ENCODE measurements around the gene MZT2A. TPM values are rescaled to one million over a fixed set of nuclear protein-coding genes. Genes with fewer than 3 reads are reported as not detected.
A peak's percentile ranks its signal among the peaks of the same experiment; 100 is the strongest.

Gene MZT2A
- total and polyA plus RNA-seq, 9 of the 15 experiments (the other 6 are each of a cell fraction or from before 2014, with no cell fraction given), result 5.8 to 355 (median 101) TPM

DNA sequence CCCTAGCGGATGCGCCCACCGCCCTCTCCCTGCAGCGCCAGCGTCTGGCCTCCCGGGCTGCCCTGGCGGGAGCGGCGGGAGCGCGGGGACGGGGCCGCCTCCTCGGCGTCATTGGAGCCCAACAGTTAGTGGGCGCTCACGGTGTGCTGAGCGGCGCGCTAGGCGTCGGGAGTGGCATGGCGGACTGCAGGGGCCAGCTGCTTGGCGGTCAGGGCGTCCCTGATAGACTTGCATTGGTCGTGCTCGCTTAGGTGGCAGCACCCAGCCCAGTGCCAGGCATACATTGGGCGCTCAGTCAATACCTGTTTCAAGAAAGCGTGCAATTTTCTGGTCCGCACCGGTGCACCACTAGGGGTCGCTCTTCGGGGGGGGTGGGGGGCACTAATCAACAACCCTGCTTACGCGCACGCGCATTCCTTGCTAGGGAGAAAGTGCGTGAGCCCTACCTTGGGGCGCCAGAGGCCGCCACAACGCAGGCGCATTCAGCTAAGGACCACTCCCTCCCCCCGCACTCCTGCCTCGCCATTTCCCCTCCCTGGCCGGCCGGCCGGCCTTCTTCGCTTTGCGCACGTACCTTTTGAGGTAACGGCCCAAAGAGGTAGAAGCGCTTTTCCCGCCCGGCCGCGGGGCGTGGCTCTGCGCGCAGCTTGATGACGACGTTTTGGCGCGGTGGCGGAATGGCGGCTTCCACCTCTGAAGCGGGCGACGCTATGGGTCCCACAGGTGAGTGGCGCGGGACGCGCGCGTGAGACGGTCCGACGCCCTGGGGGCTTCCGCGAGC, 411 bp upstream of the MZT2A start (continued):
- TF ChIP-seq, protein P1, sequence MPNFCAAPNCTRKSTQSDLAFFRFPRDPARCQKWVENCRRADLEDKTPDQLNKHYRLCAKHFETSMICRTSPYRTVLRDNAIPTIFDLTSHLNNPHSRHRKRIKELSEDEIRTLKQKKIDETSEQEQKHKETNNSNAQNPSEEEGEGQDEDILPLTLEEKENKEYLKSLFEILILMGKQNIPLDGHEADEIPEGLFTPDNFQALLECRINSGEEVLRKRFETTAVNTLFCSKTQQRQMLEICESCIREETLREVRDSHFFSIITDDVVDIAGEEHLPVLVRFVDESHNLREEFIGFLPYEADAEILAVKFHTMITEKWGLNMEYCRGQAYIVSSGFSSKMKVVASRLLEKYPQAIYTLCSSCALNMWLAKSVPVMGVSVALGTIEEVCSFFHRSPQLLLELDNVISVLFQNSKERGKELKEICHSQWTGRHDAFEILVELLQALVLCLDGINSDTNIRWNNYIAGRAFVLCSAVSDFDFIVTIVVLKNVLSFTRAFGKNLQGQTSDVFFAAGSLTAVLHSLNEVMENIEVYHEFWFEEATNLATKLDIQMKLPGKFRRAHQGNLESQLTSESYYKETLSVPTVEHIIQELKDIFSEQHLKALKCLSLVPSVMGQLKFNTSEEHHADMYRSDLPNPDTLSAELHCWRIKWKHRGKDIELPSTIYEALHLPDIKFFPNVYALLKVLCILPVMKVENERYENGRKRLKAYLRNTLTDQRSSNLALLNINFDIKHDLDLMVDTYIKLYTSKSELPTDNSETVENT (CRISPR knock-in tag; IDR thresholded peaks at IDR 0.05), result peak; percentile 37; the same call in 1 of the 2 replicates
- TF ChIP-seq, protein P2, sequence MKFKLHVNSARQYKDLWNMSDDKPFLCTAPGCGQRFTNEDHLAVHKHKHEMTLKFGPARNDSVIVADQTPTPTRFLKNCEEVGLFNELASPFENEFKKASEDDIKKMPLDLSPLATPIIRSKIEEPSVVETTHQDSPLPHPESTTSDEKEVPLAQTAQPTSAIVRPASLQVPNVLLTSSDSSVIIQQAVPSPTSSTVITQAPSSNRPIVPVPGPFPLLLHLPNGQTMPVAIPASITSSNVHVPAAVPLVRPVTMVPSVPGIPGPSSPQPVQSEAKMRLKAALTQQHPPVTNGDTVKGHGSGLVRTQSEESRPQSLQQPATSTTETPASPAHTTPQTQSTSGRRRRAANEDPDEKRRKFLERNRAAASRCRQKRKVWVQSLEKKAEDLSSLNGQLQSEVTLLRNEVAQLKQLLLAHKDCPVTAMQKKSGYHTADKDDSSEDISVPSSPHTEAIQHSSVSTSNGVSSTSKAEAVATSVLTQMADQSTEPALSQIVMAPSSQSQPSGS (CRISPR knock-in tag; IDR thresholded peaks at IDR 0.05), result 0 out of 2 replicates have a peak, but pooled peaks have one; percentile 35
- TF ChIP-seq MBD2 (IDR thresholded peaks at IDR 0.05; ENCODE audit: borderline replicate concordance, low read depth), result peak; percentile 60; the same call in 1 of the 2 replicates
- no peak for TF ChIP-seq RUNX1 (IDR thresholded peaks at IDR 0.05; ENCODE audit: low read depth)
- TF ChIP-seq DNMT1 (IDR thresholded peaks at IDR 0.05), result no peak
- TF ChIP-seq, protein P3, sequence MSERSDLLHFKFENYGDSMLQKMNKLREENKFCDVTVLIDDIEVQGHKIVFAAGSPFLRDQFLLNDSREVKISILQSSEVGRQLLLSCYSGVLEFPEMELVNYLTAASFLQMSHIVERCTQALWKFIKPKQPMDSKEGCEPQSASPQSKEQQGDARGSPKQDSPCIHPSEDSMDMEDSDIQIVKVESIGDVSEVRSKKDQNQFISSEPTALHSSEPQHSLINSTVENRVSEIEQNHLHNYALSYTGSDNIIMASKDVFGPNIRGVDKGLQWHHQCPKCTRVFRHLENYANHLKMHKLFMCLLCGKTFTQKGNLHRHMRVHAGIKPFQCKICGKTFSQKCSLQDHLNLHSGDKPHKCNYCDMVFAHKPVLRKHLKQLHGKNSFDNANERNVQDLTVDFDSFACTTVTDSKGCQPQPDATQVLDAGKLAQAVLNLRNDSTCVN (CRISPR knock-in tag; IDR thresholded peaks at IDR 0.05), result 0 out of 2 replicates have a peak, but pooled peaks have one; percentile 11
- peak; percentile 46; the same call in 1 of the 2 replicates for TF ChIP-seq POLR2AphosphoS5 (IDR thresholded peaks at IDR 0.05; ENCODE audit: control insufficient read depth, insufficient read depth, low read depth, low read length)
- TF ChIP-seq NONO (IDR thresholded peaks at IDR 0.05; ENCODE audit: low read depth in 2 of 2, low read length in 1 of 2), result peak in 1 of 2 experiments; percentile 20; a peak in 1 of 4 replicates
- TF ChIP-seq, protein P4, sequence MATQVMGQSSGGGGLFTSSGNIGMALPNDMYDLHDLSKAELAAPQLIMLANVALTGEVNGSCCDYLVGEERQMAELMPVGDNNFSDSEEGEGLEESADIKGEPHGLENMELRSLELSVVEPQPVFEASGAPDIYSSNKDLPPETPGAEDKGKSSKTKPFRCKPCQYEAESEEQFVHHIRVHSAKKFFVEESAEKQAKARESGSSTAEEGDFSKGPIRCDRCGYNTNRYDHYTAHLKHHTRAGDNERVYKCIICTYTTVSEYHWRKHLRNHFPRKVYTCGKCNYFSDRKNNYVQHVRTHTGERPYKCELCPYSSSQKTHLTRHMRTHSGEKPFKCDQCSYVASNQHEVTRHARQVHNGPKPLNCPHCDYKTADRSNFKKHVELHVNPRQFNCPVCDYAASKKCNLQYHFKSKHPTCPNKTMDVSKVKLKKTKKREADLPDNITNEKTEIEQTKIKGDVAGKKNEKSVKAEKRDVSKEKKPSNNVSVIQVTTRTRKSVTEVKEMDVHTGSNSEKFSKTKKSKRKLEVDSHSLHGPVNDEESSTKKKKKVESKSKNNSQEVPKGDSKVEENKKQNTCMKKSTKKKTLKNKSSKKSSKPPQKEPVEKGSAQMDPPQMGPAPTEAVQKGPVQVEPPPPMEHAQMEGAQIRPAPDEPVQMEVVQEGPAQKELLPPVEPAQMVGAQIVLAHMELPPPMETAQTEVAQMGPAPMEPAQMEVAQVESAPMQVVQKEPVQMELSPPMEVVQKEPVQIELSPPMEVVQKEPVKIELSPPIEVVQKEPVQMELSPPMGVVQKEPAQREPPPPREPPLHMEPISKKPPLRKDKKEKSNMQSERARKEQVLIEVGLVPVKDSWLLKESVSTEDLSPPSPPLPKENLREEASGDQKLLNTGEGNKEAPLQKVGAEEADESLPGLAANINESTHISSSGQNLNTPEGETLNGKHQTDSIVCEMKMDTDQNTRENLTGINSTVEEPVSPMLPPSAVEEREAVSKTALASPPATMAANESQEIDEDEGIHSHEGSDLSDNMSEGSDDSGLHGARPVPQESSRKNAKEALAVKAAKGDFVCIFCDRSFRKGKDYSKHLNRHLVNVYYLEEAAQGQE (IDR thresholded peaks at IDR 0.05; ENCODE audit: borderline replicate concordance), result peak; percentile 7; the same call in 1 of the 2 replicates
- TF ChIP-seq, protein P4 (CRISPR knock-in tag; IDR thresholded peaks at IDR 0.05; ENCODE audit: low read depth), result no peak
- TF ChIP-seq FOXK2 (conservative IDR thresholded peaks at IDR 0.05 in 1 of 2, IDR thresholded peaks at IDR 0.05 in 1 of 2; ENCODE audit: low read depth in 2 of 2), result peak; percentile 95 to 96
- TF ChIP-seq TCF3 (CRISPR knock-in tag; IDR thresholded peaks at IDR 0.05), result no peak

All from K562 (cell line).